ENCODE measurements around the gene TMEM178B.
"Not testable (repeated sequence)": the region's sequence is repeated elsewhere in the genome, so short reads cannot be mapped to it uniquely, and the experiment has no call there.

TMEM178B gene

DNA sequence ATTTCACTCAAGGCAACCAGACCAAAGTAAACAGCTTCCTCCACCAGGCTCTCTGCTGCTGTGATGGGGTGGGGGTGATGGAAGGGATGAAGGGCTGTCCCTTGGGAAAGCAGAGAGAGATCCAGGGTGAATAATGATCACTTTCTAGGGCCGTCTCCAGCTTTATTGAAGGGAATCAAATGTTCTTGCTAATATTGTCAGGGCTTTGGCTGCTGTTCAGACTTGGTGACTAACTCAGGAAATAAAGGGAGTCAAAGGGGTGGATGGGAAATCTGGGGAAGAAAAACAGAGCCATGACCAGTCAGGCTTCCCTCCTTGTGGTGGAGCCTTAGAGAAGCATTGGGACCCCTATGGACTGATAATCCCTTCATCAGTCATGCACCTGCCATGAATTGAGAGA lies 281.2 kb downstream of the TMEM178B start:
- DNase-seq (ENCODE audit: low spot score): no peak

DNA sequence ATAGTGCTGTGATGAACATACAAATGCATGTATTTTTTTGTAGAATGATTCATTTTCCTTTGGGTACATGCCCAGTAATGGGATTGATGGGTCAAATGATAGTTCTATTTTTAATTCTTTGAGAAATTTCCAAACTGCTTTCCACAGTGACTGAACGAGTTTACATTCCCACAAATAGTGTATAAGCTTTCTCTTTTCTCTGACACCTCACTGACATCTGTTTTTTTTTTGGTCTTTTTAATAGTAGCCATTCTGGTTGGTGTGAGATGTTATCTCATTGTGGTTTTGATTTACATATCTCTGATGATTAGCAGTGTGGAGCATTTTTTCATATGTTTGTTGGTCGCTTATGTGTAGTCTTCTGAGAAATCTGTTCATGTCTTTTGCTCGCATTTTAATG lies 282.3 kb downstream of the TMEM178B start:
- DNase-seq (ENCODE audit: low spot score): no peak

DNA sequence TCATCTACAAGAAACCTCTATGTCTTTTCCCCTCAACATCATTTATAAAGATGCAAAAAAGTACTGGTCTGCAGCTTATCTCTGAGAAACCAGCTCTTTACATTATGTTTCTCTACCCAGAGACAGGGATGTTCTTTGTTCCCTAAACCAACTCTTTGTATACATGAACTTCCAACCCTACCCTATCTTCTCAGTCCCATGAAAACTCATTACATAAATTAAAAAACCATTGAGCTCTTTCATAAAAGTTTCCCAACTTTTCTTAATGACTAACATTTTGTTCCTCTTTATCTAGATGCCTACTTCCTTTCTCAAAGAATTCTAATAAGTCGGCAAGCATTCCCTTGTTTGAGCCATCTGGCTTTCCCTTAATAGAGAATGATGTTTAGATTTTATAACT lies 284.5 kb downstream of the TMEM178B start:
- DNase-seq (ENCODE audit: low spot score): no peak

DNA sequence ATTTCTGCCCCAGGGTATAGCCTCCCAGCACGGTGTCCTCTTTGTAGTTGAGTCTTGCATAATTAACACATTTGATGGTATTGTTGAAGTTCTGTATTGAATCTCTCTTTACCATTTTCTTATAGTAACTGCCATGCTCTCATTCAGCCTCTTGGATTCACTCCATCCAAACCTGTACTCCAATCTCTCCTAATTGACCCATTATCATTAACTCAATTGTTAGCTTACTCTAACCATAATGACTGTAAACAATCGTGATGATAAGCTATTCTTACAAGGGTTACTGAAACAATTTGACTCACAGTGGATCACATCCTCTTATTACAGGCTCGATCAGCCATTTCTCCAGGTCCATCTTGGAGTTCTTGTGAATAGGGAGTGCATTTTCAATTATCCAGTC lies 285.4 kb downstream of the TMEM178B start:
- no peak for DNase-seq (ENCODE audit: low spot score)

DNA sequence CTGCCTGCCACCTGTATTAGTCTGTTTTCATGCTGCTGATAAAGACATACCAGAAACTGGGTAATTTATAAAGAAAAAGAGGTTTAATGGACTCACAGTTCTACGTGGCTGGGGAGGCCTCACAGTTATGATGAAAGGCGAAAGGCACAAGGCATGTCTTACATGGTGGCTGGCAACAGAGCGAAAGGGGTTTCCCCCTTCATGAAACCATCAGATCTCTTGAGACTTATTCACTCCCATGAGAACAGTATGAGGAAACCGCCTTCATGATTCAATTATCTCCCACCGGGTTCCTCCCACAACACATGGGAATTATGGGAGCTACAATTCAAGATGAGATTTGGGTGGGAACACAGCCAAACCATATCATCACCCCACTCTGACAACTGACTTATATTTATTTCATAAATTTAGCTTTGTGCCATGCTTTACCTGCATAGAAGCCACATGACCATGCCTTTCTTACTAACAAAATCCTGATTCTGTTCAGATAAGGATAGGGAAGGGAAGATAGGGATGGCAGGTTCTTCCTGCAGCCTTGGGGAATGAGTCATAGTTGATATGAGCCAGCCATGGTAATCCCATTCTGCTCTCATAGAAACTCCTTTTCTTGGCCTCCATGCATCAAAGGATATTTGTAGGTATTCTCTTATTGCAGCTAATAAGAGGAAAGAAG lies 286.0 kb downstream of the TMEM178B start:
- no peak for DNase-seq (ENCODE audit: low spot score)

DNA sequence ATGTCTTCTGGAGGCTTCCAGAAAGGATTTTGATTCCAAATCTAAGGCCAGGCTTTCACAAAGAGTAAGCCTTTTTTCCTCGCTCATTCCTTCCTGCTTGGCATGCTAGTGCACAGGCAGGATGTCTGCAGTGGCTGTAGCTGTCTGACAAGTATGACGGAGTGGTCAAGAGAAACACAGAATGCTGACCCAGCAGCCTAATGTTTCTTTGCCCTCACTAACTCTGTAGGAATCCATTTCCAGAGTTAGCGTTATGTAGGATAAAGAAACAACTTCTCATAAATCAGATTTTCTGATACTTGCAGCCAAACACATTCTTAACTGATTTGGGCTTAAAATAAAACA lies 286.5 kb downstream of the TMEM178B start:
- DNase-seq (ENCODE audit: low spot score): no peak

DNA sequence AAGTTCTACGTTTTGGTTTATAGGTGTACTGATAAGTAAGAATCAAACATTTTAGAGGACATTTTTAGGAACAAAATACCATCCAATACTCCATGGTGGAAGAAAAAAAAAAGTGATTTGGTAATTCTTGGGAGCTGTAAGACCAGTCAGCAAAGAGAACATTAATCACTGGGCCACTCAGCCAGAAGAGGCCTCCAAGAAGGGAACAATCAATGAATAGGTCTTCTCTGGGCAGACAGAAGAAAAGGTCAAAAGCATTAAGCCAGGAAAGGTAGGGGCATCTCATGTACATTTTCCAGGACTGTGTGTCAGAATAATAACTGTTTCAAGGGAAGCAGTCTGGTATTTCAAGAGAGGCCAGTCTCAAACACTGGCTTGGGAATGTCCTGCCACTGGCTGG lies 286.9 kb downstream of the TMEM178B start:
- DNase-seq (ENCODE audit: low spot score): no peak

DNA sequence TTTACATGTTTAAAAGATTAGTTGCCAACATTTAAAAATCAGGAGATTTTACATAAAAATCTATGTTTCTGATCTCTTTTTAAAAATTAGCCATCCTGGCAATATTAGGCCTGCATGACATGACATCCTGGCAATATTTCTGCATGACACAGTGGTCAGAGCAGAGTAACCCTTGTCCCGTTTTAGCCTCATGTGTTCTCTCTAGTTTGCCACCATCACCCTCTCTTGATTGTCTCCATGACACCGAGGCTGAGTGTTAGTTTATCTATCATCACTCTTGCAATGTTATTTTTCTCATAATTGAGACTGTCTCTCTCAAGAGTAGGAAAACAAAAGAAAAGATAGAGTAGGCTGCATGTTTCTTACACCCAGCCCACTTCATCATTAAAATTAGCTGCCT lies 287.6 kb downstream of the TMEM178B start:
- no peak for DNase-seq (ENCODE audit: low spot score)

DNA sequence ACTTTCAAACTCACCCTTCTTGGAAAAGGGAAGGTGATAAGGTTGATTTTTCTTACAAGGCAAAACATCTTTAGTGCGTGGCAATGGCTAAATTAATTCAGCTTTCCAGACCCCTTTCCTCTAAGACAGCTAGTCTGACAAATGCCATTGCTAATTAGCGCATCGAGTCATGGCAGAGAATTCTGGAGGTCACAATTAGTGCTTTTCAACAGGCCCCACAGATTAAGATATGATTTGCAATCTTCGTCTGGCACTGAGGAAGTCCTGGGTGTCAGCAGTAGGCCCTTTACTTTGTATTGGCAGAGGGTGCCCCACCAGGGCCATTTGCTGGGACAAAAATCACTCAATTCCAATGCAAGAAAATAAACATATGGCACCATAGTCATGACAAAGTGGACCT lies 288.1 kb downstream of the TMEM178B start:
- DNase-seq (ENCODE audit: low spot score): no peak

DNA sequence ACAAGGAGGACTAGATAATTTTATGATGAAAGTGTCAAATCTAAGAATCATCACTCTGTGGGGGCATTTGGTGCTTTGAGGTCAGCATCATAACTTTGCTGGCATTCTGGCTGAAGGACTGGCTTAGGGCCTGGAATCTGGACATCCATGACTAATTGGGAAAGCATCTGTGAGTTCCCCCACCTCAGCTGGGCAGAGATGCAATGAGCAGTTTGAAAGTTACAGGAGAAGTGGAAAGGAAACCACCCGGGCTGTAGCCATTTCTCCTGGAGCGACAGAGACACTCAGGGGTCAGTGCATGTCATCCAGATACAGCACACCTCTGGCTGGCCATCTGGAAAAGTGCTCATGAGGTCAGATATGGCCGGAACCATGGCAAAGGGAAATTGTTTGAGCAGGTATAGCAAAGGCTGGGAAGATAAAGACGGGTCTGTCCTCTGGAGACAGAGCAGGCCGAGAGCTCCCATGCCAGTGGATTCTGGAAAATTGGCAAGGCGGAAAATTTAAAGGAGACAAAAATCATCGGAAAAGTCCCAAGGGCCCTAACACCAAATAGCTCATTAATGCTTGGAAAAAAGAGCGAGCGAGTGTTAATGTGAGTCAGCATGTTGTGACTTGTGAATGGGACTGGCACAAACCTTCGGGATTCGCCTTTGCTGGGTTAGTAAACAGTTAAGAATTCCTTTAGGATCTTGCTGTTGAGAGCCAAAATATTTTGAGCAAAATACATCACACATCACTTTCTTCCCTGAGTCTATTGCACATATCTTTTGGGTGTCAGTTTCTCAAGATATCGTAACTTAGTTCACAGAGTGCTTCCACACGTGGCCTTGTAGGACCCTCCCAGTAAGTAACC lies 288.9 kb downstream of the TMEM178B start:
- DNase-seq (ENCODE audit: low spot score): no peak

DNA sequence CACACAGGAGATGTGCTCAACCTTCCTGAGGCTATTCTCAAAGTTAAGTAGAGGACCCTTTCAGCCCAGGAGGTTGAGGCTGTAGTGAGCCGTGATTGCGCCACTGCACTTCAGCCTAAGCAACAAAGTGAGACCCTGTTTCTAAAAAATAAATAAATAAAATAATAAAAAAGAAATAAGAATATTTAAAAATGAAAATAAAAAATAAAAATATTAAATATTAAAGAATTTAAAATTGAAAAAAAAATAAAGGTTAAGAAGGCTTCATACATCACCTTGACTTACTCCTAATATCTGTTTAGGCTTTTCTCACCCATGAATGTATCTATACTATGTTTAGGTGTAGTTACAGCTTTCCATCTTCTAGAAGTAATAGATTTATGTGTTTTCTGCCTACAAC lies 289.9 kb downstream of the TMEM178B start:
- no peak for DNase-seq (ENCODE audit: low spot score)

DNA sequence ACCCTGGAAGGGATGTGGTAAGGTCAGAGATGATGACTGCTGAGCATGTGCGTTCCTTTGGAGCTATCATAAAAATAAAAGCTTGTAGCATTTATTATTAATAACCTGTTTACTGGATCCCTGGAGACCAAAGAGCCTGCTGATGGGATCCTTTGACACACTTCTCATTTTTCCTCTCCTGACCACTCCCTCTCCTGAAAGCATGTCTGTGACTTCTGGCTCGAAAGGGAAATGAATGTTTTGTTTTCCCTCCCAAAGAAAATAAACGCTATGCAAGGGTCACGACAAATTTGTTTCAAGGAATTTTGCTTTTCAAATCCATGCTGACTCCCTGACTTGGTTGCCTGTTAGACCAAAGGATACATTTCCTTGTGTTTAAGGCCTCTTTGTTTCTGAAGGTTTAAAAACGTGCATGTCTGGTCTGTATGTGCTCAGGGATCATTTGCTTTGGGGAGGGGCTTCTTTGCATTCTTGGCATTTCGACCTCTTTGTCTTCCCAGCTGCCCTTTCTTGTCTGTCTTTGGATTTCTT lies 292.3 kb downstream of the TMEM178B start:
- no peak for DNase-seq (ENCODE audit: low spot score)

DNA sequence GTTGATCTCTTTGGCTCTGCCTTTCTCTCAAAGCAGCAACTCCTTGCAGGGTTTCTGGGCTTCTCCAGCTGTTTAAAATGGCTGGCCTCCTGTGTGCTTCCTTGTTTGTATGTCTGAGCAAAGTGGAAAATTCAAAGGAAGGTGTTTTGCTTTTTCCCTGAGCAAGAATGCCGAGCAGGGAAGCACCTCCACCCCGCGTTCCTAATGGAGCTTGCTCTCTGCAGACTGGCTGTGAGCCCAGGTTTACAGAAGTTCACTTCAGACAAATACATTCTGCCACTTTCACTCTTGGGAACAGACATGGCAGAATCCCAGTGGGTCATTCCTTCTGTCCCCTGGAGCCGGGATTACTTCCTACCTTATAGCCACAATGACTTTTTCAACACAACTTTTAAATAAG lies 295.6 kb downstream of the TMEM178B start:
- DNase-seq (ENCODE audit: low spot score): no peak

DNA sequence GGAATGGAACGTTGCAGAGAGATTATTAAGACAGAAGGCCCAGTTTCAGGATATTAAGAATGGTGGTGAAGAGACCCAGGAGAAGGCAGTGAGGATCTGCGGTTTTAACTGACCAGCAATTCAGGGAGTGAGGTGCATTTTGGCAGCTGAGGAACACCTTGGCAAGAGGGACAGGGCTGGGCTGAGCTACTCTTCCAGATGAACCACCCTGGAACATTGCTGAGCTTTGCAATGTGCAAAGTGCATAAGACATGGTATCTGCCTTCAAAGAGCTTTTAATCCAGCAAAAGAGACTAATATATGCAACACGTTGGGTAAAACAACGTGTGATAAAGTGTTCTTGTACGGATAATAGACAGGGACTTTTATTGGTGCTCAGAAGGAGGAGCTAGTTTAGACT lies 296.3 kb downstream of the TMEM178B start:
- no peak for DNase-seq (ENCODE audit: low spot score)

DNA sequence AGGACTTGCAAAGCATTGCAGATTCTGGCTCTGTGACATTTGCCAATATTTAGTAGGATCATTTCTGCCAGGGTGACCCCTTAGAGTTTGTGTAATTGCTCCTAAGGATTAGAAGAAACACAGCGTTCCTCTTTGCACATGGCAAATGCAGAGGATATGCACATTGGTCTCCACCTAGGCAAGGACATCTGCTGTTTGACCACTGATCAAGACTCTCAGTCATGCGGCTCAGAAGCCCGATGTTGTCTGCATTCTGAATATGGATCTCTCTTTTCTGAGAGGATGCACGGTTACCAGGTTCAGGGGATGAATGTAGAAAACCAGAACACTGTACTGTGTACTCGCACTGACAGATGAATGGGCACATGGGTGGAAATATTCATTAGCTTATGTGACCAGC lies 296.8 kb downstream of the TMEM178B start:
- no peak for DNase-seq (ENCODE audit: low spot score)

DNA sequence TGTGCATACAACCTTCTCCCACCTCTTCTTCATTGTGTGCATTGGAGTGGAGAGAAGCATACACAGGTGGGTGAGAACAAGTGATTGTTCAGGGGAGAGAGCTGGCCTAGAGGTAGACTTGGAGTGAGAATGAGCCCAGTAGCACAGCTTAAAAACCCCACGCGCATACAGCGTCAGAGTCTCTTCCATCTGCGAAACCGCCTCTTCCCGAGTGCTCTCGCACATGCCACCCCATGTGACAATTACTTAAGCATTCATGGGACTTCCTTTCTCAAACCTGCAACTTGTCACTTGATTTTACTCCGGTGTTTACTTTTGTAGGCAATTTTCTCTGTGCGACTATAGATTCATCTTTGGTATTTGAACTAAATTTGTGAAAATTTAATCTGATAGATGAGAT lies 300.6 kb downstream of the TMEM178B start:
- DNase-seq (ENCODE audit: low spot score): no peak

DNA sequence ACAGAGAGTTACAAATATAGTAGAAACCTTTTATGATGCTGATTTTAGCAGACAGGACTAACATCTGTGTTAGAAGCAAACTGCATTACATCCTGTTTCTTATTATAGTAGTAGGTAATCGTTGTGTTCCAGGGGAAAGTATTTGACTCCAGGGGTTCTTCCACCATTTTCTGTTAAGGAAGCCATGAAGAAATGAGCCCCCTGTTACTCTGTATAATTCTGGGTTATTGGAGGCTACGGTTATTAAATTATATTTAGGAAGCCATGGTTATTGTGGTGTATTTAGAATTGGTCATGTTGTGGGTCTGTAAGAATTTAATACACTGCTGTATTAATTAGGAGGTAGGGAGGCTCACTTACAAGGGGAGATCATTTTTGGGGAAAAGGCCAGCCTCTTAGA lies 301.6 kb downstream of the TMEM178B start:
- DNase-seq (ENCODE audit: low spot score): no peak

DNA sequence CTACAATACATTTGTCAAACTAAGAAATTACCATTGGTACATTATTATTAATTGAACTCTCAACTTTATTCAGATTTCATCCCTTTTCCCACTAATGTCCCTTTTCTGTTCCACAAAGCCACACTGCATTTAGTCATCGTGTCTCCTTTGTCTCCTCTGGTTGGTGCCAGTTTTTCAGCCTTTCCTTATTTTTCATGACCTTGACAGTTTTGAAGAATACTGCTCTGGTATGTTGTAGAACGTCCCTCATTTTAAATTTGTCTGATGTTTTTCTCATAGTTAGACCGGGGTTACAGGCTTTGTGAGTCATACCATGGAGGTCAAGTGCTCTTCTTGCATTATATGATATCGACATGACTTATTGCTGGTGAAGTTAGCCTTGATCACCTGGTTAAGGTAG lies 304.0 kb downstream of the TMEM178B start:
- no peak for DNase-seq (ENCODE audit: low spot score)

DNA sequence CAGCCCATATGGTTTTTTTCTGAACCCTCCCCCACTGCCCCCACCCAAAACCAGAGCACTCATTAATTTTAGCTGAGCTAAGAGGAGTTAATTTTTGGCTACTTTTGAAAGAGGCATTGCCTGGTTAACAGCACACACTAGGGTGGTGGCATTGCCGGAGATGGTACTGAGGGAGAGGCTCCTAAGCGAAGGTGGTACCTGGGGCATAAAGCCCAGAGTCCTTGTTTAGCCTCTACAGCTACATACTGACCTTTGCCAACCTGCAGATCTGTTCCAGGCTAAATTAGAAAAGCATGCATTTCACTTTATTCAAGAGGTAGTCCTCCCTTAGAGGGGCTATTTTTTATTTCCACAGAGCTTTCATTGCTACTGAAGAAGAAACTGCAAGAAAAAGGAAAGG lies 304.5 kb downstream of the TMEM178B start:
- no peak for DNase-seq (ENCODE audit: low spot score)

DNA sequence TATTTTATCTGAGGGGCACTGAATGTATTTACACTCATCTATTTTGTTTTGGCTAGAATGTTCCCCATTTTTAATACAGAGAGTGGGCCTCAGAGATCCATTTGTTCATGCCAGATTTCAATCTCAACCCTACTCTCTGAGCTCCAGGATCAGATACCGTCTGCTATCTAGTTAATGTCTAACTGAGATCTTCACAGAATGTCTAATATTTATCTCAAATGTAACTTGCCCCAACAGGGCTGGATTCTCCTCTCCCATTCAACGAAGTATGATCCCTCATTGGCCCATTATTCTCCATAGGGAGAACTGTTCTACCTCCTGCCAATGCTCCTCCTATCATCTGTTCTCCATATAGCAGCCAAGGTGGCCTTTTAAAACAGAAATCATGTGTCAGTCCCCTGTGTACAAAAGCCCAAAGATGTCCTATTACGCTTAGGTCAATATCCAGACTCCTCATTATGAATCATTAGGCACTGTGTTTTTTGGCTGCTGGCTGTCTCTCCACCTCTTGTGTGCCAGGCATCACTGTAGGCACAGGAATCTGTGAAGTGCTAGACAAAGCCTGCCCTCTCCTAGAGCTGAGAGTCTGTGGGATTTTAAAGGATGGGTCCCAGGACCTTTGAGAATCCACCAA lies 308.0 kb downstream of the TMEM178B start:
- DNase-seq (ENCODE audit: low spot score): no peak

DNA sequence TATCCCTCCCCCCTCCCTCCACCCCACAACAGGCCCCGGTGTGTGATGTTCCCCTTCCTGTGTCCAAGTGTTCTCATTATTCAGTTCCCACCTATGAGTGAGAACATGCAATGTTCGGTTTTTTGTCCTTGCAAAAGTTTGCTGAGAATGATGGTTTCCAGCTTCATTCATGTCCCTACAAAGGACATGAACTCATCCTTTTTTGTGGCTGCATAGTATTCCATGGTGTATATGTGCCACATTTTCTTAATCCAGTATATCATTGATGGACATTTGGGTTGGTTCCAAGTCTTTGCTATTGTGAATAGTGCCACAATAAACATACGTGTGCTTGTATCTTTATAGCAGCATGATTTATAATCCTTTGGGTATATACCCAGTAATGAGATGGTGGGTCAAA lies 309.5 kb downstream of the TMEM178B start:
- not testable (repeated sequence) for DNase-seq (ENCODE audit: low spot score)

DNA sequence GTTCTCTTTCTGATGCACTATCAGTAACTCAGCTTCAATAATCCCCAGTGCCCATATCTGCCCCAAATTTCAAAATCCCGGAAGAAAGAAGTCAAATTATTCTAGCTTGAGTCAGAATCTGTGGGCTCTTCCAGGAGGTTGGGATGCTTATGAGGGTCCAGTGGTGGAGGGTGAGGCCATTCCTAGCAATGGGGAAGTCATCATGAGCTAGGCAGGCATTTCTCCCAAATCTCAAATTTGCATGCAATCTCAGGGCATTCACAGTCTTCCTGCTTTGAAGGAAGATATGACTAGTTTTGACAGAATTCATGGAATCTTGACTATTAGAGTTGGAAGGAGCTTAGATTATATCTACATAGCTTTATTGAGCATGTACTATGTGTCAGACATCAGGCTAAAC lies 313.0 kb downstream of the TMEM178B start:
- DNase-seq (ENCODE audit: low spot score): no peak

All from left forelimb (tissue), 1 donor.